GM10847 (cell line): Measurements from ENCODE around the gene PERP.

ENCODE experiments used
- POLR2A ChIP-seq: IDR thresholded peaks from 2 replicates; pipeline ENCODE4 v1.6.1; 2011; ENCODE audit not compliant: insufficient read length; ENCODE audit errors: extremely low read depth

PERP gene

GRCh38 chr6:138087593-138088325 is 19.5 kb downstream of the PERP start:
- TF ChIP-seq POLR2A: no peak

GRCh38 chr6:138086573-138087196 is 20.5 kb downstream of the PERP start:
- no peak for TF ChIP-seq POLR2A

- no peak for TF ChIP-seq POLR2A
Observed at GRCh38 chr6:138085839-138086222, 21.4 kb downstream of the PERP start.

- no peak for TF ChIP-seq POLR2A
Observed at GRCh38 chr6:138084904-138085838, 22.0 kb downstream of the PERP start.

GRCh38 chr6:138082232-138082631 is 25.0 kb downstream of the PERP start:
- TF ChIP-seq POLR2A: no peak

GRCh38 chr6:138078491-138078890 is 28.7 kb downstream of the PERP start:
- no peak for TF ChIP-seq POLR2A

- TF ChIP-seq POLR2A: no peak
Observed at GRCh38 chr6:138073264-138073663, 34.0 kb downstream of the PERP start.

GRCh38 chr6:138063726-138064125 is 43.5 kb downstream of the PERP start:
- TF ChIP-seq POLR2A: no peak

- no peak for TF ChIP-seq POLR2A
Observed at GRCh38 chr6:138054982-138055381, 52.2 kb downstream of the PERP start.

- no peak for TF ChIP-seq POLR2A
Observed at GRCh38 chr6:138052783-138053182, 54.4 kb downstream of the PERP start.

- no peak for TF ChIP-seq POLR2A
Observed at GRCh38 chr6:138044972-138045371, 62.2 kb downstream of the PERP start.

- TF ChIP-seq POLR2A: no peak
Observed at GRCh38 chr6:138044458-138044857, 62.8 kb downstream of the PERP start.
